Tibial artery (tissue), 4 donors: ENCODE measurements around the gene ZW10.
"Not testable (repeated sequence)": the region's sequence is repeated elsewhere in the genome, so short reads cannot be mapped to it uniquely, and the experiment has no call there.

Experiments
- DNase-seq, 2 donors: peaks; one replicate each; pipeline ENCODE4 v3.0.0-alpha.2; 2019
- H3K27ac ChIP-seq, 2 donors: fragments of 200-600 bp; sonication (generic) in 1 of 2; 1 replicate in 1 of 2; 2 replicates in 1 of 2; pipeline ENCODE4 v1.5.1; 2018 to 2019; ENCODE audit warnings: mild to moderate bottlenecking in 1 of 2
- H3K27me3 ChIP-seq, 2 donors: fragments of 200-600 bp; sonication (generic) in 1 of 2; one replicate each; pipeline versions ENCODE4 v1.5.1 to v1.6.0; 2016 to 2019
- H3K36me3 ChIP-seq, 3 donors: fragments of 200-600 bp; sonication (generic) in 2 of 3; one replicate each; pipeline ENCODE4 v1.5.1; 2016 to 2019; ENCODE audit warnings: mild to moderate bottlenecking in 2 of 3
- H3K4me1 ChIP-seq, 4 donors: fragments of 200-600 bp; sonication (generic) in 2 of 4; 1 replicate in 3 of 4; 2 replicates in 1 of 4; pipeline ENCODE4 v1.5.1; 2016 to 2019
- H3K4me3 ChIP-seq, 2 donors: fragments of 200-600 bp; sonication (generic) in 1 of 2; 1 replicate in 1 of 2; 2 replicates in 1 of 2; pipeline ENCODE4 v1.5.1; 2018 to 2019; ENCODE audit warnings: mild to moderate bottlenecking in 2 of 2
- H3K9me3 ChIP-seq, 3 donors: fragments of 200-600 bp; sonication (generic) in 1 of 3; one replicate each; pipeline ENCODE4 v1.5.1; 2016 to 2019
- intact Hi-C: fragments of 100-400 bp; cut with DNase I; formaldehyde crosslinking; loops from one replicate; pipeline ENCODE4 v1.15.0; 2023; ENCODE audit warnings: low total_unique reads
- TF ChIP-seq, protein P1 (sequence below), 2 experiments: fragments of 200-600 bp in 1 of 2; fragments of 450-650 bp in 1 of 2; IDR thresholded peaks; one replicate each; pipeline ENCODE4 v1.5.1; 2017 to 2019; ENCODE audit warnings: antibody characterized with exemption in 2 of 2, mild to moderate bottlenecking in 1 of 2, moderate library complexity in 1 of 2

Gene ZW10

GRCh38 chr11:113705871-113706655, 67.4 kb downstream of the ZW10 start, which contains the start of gene TMPRSS5:
Gene TMPRSS5, minus strand, starts transcription at chr11:113706308. Its CDS starts 84 bp downstream, at chr11:113706224.
- Histone ChIP-seq H3K4me1 (no peaks in the 10 kb centered on the region), H3K27me3 (no peaks in the 10 kb centered on the region), H3K36me3 (peaks cover 0 to 10% (median 0%) of the 10 kb centered on the region in 3 donors), H3K9me3 (peaks cover 3 to 15% (median 9%) of the 10 kb centered on the region in 3 donors), H3K27ac (no peak within 1 kb of the TSS), H3K4me3 (no peak within 1 kb of the TSS)
- TF ChIP-seq, protein P1, sequence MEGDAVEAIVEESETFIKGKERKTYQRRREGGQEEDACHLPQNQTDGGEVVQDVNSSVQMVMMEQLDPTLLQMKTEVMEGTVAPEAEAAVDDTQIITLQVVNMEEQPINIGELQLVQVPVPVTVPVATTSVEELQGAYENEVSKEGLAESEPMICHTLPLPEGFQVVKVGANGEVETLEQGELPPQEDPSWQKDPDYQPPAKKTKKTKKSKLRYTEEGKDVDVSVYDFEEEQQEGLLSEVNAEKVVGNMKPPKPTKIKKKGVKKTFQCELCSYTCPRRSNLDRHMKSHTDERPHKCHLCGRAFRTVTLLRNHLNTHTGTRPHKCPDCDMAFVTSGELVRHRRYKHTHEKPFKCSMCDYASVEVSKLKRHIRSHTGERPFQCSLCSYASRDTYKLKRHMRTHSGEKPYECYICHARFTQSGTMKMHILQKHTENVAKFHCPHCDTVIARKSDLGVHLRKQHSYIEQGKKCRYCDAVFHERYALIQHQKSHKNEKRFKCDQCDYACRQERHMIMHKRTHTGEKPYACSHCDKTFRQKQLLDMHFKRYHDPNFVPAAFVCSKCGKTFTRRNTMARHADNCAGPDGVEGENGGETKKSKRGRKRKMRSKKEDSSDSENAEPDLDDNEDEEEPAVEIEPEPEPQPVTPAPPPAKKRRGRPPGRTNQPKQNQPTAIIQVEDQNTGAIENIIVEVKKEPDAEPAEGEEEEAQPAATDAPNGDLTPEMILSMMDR (IDR thresholded peaks at IDR 0.05): no peak
- no peak for DNase-seq
- intact Hi-C loops: no loop called here

GRCh38 chr11:113703551-113703950, 69.9 kb downstream of the ZW10 start:
- H3K27me3 ChIP-seq, H3K4me3 ChIP-seq, DNase-seq, H3K27ac ChIP-seq, H3K4me1 ChIP-seq, H3K9me3 ChIP-seq, H3K36me3 ChIP-seq, intact Hi-C loops: not testable (repeated sequence)

GRCh38 chr11:113701491-113701890, 72.0 kb downstream of the ZW10 start:
- intact Hi-C loops: no loop called here

DNA sequence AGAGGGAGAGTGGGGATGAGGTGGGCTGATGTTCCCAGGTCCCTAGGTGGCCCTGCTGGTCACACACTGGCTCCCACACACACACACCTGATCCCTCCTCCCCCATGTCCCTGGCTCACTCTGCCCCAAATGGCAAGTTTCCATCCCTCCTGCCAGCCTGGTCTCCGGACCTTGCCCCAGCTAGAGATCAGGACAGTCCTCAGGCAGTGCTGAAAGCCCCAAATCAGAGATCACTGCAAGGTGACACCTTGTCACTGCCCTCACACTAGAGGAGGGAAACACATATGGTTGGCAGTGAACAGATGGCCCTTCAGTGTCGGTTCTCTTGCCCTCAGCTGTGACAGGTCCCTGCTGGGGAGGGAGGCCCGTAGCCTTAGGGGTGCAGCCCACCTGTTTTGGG, 75.0 kb downstream of the ZW10 start:
- Histone ChIP-seq H3K27me3 (no peaks in the 10 kb centered on the region), H3K9me3 (no peaks in the 10 kb centered on the region), H3K27ac (no peak overlapping the region), H3K36me3 (peaks cover 0 to 32% (median 4%) of the 10 kb centered on the region in 3 donors), H3K4me1 (no peaks in the 10 kb centered on the region), H3K4me3 (no peak overlapping the region)
- TF ChIP-seq, protein P1 (IDR thresholded peaks at IDR 0.05): no peak
- intact Hi-C loops: no loop called here
- no peak for DNase-seq

More at GRCh38 chr11:113701491-113701890, 72.0 kb downstream of the ZW10 start:
- no peak for DNase-seq
- Histone ChIP-seq H3K4me1 (no peaks in the 10 kb centered on the region), H3K27me3 (no peaks in the 10 kb centered on the region), H3K27ac (no peak overlapping the region), H3K36me3 (peaks cover 0 to 8% (median 0%) of the 10 kb centered on the region in 3 donors), H3K9me3 (no peaks in the 10 kb centered on the region), H3K4me3 (no peak overlapping the region)
- TF ChIP-seq, protein P1 (IDR thresholded peaks at IDR 0.05): no peak

GRCh38 chr11:113697756-113698407, 75.6 kb downstream of the ZW10 start:
- peaks cover 0 to 32% (median 4%) of the 10 kb centered on the region in 3 donors for H3K36me3 ChIP-seq
- no peaks in the 10 kb centered on the region for H3K9me3 ChIP-seq
- TF ChIP-seq, protein P1 (IDR thresholded peaks at IDR 0.05): no peak
- no peak overlapping the region for H3K4me3 ChIP-seq
- DNase-seq: no peak
- intact Hi-C loops: no loop called here
- no peak overlapping the region for H3K27ac ChIP-seq
- no peaks in the 10 kb centered on the region for H3K4me1 ChIP-seq
- H3K27me3 ChIP-seq: no peaks in the 10 kb centered on the region

DNA sequence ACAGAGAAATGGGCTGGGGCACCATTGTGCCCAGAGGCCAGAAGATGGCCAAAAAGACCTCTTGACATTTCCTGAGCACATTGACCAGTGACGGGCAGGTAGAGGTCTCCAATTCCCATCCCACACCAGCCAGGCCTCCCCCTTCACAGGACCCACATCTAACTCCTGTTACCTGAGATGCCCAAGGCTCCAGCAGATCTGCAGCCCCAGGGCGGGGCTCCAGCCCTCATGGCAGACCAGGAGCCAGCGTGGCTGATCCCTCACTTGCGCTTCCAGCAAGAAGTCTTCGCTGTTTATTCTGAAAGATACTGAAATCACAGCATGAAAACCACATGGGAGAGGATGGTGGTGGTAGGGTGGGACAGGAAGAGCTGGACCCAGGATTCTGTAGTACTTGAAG, 76.4 kb downstream of the ZW10 start:
- no peak for DNase-seq
- Histone ChIP-seq H3K27me3 (no peaks in the 10 kb centered on the region), H3K4me3 (no peak overlapping the region), H3K4me1 (no peaks in the 10 kb centered on the region), H3K9me3 (no peaks in the 10 kb centered on the region), H3K36me3 (peaks cover 0 to 32% (median 4%) of the 10 kb centered on the region in 3 donors), H3K27ac (no peak overlapping the region)
- intact Hi-C loops: no loop called here
- TF ChIP-seq, protein P1 (IDR thresholded peaks at IDR 0.05): no peak
